GM21723 (cell line): ENCODE results near the gene HDAC4.

Source experiments
- ATAC-seq: cut with Tn5 transposase; IDR thresholded peaks from one replicate; pipeline ENCODE4 v1.9.1; 2021; ENCODE audit warnings: mild to moderate bottlenecking, moderate library complexity; ENCODE audit not compliant: unreplicated experiment

The HDAC4 gene

DNA sequence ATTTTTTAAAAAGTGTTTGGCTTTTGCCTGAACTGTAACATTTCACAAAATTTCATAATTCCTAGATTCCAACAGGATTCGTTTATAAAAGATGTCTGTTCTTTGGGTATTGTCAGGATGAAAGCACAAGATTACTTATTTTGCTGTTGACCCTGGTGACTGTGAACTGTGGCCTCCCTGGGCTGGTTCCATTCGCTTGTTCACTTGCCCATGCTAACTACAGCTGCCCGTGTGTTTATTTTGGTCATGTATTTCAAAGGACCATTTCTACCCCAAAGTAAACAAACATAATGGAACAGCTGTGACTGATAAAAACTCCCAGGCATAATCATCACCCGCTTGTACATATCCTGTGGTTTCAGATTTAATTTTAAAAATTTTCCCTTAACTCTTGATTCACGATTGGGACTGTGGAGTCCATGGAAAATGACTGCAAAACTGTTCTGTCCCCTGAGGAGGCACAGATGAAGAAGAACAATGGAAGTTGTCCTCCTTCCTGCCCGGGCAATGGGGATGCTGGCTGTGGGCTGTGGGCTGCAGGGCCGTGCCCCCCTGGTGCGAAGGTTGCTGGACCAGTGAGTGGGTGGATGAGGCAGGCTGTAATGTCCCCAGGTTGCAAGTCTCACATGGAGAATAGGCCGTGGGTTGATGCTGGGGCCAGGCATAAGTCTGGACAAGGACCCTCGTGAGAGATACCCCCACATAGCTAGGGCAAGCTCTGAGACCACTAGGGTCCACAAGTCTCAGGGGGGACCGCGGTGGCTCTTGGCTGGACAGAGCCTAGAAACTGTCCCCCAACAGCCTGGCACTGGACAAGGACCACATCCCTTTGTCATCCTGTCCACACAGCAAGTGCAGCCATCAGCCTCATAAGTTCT, 28.9 kb upstream of the HDAC4 start:
- no peak for ATAC-seq

DNA sequence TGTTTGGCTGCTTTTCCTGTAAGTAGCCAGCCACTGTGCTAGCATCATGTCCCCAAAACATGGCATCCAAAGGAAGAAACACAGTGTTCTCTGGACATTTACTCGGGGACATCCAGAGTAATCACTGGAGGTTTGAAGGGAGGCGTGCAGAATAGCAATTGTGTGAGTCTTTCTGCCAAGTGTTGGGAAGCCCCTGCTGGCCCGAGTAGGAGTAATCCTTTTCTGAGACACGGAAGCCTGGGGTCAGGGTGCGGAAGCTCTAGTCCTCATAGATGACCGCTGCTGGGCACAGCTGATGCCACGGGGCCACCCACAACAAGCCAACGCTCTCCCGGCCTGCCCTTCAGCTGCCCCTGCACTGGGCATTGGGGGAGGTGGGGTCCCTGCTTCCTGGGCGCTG, 24.8 kb upstream of the HDAC4 start:
- no peak for ATAC-seq

DNA sequence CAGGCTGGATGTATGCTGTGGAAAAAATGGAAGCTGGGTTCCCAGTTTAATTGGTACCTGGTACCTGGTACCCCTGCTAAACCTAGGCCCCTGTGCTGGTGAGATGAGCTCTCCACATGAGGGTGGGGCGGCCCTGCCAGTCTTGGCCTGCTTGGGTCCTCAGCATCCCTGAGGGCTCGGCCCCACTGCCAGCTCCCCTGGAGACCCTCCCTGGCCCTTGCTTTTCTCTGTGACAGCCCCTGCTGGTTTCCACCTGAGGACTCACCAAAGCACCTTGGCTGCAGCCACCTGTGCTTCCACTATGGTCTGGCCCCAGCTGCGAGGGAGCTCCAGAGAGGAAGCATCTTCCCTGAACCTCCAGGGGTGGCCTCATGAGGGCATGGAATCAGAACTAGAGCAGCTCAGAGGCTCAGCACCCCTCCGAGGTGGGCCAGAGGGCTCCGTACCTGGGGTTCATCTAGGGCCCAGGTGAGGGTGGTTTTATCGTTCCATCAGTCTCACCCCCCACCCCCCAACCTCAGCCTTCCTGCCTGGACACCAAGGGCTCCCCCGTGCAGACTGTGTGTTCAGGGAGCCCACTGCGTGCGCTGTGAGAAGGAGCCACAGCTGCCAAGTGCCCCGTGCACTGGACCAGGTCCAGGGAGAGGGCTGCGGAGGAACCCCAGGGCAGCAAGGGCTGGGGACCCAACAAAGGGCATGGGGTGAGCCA, 23.7 kb upstream of the HDAC4 start:
- no peak for ATAC-seq

DNA sequence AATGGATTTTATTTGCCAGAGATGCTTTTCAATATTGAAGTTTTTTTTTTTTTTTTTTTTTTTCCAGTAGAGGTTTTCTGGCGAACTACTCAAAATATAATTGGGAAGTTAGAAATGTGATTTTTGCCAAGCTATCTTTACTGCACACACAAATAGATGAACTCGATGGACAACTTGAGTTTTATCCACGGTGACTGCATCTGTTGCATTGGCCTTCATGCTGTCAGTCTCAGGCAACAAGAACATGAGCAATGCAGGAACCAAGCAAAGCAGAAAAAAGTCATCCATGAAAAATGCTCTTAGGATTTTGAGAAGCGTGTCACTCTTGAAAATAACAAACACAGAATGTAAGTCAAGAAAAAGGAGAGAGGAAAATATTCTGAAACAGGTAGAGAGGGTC, 22.7 kb upstream of the HDAC4 start:
- no peak for ATAC-seq

DNA sequence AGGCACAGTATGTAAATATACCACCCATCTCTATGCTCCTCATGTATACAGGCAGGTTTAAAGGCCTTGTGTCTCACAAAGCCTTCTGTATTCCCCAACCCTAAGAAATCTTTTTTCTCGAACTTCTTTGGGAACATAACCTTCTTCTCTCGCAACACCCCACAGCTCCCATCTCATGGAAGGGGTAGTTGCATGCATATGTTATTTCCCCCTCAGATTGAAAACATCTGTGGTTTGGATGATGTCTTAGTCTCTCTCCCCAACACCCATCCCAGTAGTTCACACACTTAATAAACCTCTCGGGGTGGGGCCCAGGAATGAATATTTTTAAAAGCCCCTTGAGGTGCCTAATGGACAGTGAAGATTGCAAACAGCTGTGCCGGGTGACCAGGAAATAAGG, 21.0 kb upstream of the HDAC4 start:
- no peak for ATAC-seq

DNA sequence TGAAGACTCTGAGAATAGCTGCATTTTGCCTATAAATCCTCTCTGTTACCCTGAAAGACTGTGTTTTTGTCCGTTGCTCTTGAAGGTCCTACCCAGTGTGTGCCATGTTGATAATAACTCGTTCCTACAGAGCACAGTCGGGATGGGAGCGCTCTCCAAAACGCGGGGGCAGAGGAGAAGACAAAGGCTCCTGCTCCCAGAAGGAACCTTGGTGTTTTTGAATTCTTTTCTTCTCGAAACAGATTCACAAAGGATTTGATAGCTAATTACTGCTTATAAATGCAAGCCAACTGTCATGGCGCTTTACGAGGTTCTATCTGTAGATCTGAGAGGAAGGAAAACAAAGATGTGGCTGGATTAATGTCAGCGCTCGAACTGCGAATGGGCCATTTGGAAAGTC, 19.3 kb upstream of the HDAC4 start:
- no peak for ATAC-seq

DNA sequence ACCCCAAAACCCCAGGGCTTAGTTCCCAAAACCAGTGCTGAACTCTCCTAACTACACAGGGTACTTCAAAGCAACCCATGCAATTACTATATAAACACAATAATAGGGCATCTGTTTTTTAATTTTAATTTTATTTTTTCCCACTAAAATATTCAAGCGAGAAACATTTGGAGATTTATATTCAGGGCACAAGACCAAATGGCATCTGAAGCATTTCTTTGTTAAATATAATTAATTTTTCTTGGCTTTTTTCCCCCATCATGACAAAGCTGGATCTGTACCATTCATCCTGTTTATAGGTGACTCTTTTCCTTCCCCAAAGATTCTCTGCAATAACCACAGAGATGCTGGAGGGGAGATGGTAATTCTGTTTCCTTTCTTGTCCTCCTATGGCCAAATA, 18.1 kb upstream of the HDAC4 start:
- no peak for ATAC-seq

DNA sequence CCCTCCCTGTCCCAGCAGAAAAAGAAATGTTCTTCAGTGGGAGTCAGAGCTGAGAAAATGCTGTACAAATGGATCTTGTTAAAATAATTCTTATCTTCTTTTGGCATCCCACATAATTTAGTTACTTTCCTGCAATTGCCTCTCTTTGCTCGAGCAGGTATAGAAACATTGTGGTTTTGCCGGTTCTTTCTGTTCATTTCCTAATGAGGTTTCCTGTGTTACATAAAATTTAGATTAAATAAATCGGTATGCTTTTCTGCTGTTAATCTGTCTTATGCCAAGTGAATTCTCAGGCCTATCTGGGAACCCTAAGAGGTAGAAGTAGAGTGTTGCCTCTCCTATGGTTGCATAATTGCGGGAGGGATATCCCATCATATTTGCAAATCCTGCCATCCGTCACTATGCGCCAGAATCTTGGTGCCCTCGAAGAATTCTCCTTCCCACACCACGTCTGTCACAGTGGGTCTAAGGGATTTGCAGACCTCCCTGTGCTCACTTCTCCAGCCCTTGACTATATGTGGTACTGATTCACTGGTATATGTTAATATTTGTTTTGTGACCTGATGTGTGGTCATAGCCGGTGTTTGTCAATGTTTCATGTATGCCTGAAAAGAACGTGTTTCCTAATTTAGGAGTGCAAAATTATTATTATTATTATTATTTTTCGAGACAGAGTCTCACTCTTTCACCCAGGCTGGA, 12.2 kb upstream of the HDAC4 start:
- ATAC-seq: no peak

DNA sequence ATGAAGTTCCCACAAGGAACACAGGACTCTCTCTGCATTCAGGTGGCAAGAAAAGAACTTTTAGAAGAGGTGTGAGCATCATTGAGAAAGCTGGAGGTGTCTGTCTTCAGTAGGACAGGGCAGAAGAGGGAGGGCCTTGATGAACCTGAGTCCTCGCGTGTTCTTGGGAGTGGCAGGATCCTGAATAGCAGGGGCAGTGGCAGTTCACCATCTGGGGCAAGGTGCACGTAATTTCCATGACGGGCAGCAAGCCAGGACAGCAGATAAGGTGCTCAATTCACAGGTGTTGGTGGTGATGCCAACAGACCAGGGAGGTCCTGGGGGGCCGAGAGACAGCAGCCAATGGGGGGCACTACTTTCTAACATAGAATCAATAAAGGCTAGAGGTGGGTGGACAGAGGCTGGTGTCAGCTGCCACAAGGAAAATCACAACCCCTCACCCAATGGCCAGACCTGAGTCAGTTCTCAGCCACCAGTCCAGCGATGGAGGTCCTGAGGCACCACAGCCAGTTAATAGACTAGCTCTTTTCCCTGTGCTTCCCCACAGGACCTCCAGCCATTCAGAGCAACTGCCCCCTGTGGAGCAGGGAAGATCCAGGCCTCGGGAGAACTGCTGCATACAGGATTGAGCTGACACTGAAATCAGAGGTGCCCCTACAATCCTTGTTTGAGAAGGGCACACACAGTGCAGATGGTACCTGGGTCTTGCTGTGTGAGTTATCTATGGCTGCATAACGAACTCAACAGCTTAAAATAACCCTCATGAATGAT, 10.9 kb upstream of the HDAC4 start:
- ATAC-seq: no peak

DNA sequence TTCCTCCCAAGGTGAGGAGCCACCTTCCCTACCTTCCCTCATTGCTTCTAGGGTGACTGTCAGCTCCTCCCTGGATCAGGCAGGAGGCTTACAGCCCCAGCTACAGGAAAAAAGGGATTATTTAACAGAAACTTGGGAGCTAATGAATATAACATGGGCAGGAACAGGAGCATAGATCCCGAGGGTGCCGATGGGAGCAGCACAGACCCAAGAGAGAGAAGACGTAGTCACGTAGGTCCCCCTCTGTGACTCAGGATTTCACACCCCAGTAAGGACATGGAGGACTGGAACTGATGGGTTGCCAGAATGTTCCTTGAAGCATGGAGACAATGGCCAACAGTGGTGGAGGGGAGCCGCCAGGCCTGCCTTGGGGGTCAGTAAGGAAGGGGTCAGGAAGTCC, 10.3 kb upstream of the HDAC4 start:
- ATAC-seq: no peak

DNA sequence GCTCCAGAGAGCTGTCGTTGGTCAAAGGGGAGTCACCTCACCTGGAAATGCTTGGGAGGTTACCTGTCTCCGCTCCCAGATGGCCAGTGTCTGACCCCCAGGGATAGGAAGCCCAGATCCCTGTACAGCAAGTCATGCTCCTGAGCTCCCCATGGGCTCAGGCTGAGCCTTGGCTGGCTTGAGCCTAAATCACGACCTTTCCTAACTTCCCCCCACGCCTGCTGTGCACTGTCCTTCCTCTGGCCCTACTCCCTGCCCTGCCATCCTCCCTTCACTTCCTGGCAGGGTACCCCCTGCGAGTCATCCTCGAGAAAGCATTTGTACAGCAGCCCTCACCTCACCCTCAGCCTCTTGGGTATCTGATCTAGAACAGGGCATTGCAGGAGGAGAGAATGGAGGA, 9.2 kb upstream of the HDAC4 start:
- ATAC-seq: no peak

DNA sequence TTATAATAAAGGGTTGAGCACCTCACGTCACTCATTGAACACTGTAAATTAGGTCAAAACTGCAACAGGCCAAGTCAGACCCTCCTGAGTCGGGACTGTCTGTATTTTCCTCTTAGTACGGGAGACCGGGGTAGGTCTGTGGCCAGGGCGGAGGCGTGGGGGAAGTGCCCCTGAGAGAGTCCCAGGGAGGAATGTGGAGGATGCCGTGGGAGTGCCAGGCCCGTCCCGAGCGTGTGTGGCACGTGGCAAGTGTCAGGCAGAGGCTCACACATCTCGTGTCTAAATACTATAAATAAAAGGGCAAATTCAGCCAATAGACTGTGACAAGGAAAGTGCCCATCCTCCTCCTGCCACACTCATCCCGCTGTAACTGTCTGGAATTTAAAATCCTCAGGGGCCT, 6.3 kb upstream of the HDAC4 start:
- no peak for ATAC-seq

DNA sequence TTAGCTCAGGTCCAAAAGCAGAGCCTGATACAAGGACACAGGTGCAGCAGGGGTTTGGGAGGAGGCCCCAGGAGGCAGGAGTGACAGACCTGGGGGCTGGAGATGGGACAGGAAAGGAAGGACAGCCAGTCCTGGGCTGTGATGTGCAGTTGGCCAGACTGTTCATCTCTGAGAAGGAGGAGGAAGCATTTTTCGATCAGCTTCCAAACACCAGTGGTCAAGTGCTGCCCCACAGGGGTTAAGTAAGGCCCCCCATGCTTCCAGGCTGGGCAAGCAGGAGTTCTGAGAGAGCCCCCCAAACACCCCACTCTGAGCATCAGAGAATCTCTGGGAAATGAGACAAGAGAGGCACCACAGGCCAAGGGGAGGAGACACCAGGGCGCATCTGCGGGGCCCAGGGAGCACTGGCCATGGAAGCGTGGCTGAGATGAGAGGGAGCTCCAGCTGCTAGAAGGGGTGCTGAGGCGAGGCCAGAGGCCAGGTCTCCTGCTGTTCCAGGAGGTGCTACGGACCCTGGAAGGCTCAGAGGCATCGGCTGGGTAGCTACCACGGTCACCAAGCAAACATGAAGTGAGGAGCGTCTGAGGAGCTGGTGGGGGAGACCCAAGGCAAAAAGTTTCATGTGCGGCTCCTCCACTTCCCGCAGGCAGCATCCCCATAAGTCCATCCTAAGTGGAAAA, 5.6 kb upstream of the HDAC4 start:
- no peak for ATAC-seq

DNA sequence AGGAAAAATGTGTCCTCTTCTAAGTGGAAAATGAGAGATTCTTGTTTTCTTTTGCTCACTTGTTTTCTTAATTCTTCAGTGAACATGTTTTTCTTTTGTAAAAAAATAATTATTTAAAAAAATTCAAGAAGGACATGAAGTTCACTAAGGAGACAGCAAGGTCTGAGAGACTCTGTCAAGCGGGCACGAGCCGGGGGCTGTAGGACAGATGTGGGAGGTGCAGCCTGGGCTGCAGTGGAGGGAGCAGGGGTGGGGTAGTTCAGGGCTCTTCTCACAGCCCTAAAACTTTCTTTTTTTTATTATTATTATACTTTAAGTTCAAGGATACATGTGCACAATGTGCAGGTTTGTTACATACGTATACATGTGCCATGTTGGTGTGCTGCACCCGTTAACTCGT, 4.3 kb upstream of the HDAC4 start:
- no peak for ATAC-seq

DNA sequence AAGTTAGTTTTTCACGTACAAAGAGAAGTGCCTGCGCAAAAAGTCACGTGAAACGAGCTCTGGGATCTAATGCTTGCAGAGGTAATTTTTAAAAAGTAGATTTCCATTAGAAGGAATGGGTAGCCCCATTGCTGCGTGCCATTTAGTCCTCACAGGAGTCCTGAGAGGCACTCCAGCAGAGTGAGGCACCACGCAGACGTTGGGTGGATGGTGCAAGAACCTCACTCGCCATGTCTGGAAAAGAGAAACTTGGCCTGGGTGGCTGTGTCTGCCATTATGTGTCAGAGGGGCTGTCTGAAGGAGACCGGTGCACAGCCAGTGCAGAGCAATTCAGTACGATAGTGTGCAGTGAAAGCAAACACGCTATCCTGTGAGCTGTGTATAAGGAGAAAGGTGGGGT, 1.8 kb upstream of the HDAC4 start:
- ATAC-seq: no peak

DNA sequence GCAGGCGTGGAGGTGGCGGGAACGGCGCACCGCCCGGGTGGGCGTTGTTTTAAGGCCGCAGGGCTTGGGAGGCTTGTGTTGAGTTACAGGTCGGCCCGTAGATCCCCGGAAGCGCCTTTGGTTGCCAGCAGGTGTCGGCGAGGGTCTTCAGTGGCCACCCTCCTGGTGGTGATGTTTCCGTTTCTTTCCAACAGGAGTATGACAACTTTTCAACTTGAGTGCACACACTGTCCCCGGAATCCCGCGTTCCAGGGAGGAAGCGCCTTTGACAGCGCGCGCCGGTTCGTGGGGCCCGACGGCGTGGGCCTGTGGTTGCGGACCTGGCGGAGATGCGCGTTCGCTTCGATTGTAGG, 1.0 kb upstream of the HDAC4 start:
- ATAC-seq: peak; percentile 11

DNA sequence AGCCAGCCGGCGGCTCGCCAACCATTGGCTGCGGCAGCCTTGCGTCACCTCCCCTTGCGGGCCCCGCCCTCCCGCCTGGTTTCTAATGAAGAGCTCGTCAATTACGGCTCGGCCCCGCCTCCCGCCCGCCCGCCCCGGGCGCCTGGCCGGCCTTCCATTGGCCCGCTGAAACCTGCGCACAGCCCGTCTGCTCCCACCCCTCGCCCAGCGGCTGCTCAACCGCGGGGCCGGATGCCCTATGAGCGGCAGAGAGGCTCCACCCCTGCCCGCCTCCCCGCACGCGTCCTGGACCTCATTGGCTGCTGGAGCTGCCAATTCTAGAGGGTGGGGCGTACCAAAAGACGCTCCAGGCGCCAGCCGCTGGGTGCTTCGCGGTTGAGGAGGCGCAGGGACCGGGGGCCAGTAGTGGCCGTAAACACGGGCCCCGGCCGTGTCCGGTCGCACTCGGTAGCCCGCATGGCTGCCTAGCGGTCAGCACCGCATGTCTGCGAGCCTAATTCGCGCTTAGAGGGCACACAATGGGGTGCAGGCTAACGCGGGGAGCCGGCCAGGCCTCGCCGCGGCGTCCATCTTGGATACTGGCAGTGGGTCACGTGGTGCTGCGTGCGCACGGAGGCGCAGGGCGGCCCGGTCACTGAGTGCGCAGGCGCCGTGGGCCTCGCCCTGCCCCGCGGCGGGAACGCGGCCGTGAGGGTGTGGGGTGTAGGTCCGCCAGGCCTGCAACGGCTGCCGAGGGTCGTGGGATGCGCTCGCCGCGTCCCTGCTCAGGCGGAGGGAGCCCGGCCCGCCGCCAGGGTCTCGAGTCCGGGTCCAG, 454 bp upstream of the HDAC4 start:
- peak; percentile 88 for ATAC-seq

DNA sequence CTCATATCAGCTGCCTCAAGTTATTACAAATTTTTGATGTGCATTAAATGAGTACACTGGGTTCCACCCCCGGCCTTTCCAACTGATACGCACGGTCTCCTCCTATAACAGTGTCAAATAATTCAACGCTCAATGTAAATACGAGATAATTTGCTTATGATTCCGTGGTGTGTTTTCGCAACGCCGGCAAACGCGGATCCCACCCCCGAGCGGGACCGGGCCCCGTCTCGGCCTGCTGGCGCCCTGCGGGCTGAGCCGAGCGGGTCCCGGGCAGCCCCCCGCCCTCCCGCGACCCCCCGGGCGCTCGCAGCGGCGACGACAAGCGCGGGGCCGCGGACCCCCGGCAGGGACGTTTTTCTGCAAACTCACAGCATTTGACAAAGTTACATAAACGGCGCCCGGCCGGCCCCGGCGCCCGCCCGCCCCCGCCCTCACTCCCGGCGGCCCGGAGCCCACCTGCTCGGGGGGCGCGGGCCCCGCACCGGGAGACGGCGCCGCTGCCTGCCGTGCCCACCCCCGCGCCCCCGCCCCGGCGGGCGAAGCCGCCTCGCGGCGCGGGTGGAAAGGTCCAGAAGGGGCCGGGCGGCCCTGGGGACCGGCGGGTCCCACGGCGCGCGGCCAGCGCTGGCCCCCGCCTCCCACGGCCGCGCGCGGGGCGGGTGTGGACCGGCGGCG, 762 bp downstream of the HDAC4 start:
- no peak for ATAC-seq

DNA sequence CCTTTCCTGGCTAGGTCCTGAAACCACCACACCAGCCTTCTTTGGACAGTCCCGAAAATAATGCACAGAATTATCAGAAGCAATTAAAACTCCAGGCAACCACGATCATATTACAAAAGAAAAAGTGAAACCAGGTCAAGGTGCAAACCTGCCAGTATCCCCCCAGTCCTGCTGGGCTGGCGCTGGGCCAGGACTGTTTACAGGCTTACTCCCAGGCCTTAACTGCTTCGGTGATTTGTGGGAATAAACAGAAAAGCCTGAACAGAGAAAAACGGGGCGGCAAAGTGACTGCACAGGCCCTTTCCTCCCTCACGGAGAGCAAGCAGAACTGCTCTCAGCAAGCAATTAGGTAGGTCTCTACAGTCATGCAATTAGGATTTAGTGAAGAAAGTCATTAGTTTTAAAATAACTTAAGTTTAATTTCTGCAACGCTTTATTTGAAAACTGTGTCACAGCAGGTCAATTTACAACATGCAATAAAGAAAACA, 1.3 kb downstream of the HDAC4 start:
- no peak for ATAC-seq
